Cardiac muscle cell (in vitro differentiated cells and primary cell): ENCODE results near the gene MAP2K6. TPM values are rescaled to one million over a fixed set of nuclear protein-coding genes. Genes with fewer than 3 reads are reported as not detected.
"Not testable (repeated sequence)": the region's sequence is repeated elsewhere in the genome, so short reads cannot be mapped to it uniquely, and the experiment has no call there.

Experiments
- DNase-seq, 2 donors: peaks; one replicate each; pipeline versions ENCODE4 v3.0.0 to v3.0.0-alpha.2; 2010 to 2017; ENCODE audit warnings: low read depth in 1 of 2, low spot score in 1 of 2
- H3K27ac ChIP-seq: fragments of 200-600 bp; sonication (generic); 2 replicates; pipeline ENCODE4 v1.5.1; 2016
- H3K27me3 ChIP-seq: fragments of 200-600 bp; sonication (generic); 2 replicates; pipeline ENCODE4 v1.6.0; 2016; ENCODE audit warnings: control low read depth
- H3K36me3 ChIP-seq: fragments of 200-600 bp; sonication (generic); 2 replicates; pipeline ENCODE4 v1.5.1; 2016; ENCODE audit warnings: control low read depth
- H3K4me1 ChIP-seq: fragments of 200-600 bp; sonication (generic); 2 replicates; pipeline ENCODE4 v1.8.1; 2017; ENCODE audit warnings: low read depth, mild to moderate bottlenecking, mixed run types
- H3K4me3 ChIP-seq: fragments of 200-600 bp; sonication (generic); 2 replicates; pipeline ENCODE4 v1.5.1; 2016; ENCODE audit warnings: mild to moderate bottlenecking
- H3K9me3 ChIP-seq: fragments of 200-600 bp; sonication (generic); 2 replicates; pipeline ENCODE4 v1.5.1; 2017; ENCODE audit warnings: low read depth, mild to moderate bottlenecking, control low read depth
- polyA plus RNA-seq: library from polyadenylated mRNA; unstranded; fragments of >200 nt; fragmentation: Nextera tagmentation; extraction: Ambion mirVana; gene quantifications from 2 replicates; pipeline ENCODE4 v1.2.1, GENCODE V29; 2016
- total RNA-seq: library from RNA; depleted of rRNA; stranded (reverse); fragments of >200 nt; gene quantifications from 2 replicates; pipeline ENCODE4 v1.2.3, GENCODE V29; 2016
- TF ChIP-seq, protein P1 (sequence below): IDR thresholded peaks from 2 replicates; pipeline ENCODE4 v1.5.1; 2012; ENCODE audit warnings: low read depth, mild to moderate bottlenecking, low read length

MAP2K6 gene
- total and polyA plus RNA-seq, 2 experiments from 2014 or later = 13.1 to 13.2 TPM

DNA sequence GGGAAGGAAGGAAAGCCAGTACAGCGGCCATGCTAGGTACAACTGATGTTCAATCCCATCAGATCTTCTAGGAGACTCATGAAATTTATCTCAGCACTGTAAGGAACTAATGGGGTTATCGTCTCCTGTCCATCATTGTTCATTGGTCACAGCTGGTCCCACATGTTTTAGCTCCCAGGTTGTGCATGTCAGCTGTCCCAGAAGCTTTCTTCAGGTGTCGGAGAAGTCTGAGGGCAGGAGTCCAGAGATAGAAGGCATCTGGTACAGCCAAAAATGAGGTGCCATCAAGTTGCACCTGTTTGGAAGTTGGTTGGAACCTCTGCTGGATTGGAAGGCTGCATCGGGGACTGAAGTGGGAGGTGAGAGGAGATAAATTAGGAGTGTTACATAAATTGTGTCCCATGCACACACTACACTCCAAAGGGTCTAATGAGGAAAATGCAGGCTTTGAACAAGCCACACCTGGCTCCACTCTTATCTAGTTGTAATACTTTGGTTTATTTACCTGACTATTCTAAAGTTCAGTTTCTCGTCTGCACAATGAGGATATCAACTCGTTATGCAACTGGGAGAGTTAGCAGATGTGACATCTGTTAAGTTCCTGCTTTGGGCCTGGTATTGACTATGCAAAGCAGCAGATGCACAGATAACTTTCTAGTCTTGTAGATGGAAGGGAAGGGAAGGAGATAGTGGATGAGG is 62.9 kb downstream of the MAP2K6 start:
- Histone ChIP-seq H3K9me3 (no peaks in the 10 kb centered on the region), H3K4me1 (no peaks in the 10 kb centered on the region), H3K27ac (no peak overlapping the region), H3K4me3 (no peak overlapping the region), H3K27me3 (no peaks in the 10 kb centered on the region), H3K36me3 (no peaks in the 10 kb centered on the region)
- TF ChIP-seq, protein P1, sequence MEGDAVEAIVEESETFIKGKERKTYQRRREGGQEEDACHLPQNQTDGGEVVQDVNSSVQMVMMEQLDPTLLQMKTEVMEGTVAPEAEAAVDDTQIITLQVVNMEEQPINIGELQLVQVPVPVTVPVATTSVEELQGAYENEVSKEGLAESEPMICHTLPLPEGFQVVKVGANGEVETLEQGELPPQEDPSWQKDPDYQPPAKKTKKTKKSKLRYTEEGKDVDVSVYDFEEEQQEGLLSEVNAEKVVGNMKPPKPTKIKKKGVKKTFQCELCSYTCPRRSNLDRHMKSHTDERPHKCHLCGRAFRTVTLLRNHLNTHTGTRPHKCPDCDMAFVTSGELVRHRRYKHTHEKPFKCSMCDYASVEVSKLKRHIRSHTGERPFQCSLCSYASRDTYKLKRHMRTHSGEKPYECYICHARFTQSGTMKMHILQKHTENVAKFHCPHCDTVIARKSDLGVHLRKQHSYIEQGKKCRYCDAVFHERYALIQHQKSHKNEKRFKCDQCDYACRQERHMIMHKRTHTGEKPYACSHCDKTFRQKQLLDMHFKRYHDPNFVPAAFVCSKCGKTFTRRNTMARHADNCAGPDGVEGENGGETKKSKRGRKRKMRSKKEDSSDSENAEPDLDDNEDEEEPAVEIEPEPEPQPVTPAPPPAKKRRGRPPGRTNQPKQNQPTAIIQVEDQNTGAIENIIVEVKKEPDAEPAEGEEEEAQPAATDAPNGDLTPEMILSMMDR = no peak
- DNase-seq = no peak

DNA sequence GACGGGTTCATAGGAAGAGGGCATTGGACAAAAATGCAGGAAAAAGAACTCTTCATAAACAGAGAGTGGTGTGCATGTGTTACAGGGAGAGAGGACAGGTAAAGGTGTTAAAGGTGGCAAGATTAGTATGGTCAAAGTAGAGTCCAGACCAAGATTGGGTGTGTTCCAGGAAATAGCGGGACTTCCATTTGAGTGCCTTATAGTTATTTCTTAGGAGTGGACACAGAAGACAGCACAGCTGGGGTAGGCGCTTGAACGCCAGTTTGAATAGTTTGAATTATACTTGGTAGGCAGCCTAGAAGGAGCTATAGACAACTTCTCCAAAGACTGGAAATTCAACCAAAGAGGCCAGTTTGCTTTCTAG is 63.4 kb downstream of the MAP2K6 start:
- Histone ChIP-seq H3K27me3 (no peaks in the 10 kb centered on the region), H3K9me3 (no peaks in the 10 kb centered on the region)
- no peak for DNase-seq

DNA sequence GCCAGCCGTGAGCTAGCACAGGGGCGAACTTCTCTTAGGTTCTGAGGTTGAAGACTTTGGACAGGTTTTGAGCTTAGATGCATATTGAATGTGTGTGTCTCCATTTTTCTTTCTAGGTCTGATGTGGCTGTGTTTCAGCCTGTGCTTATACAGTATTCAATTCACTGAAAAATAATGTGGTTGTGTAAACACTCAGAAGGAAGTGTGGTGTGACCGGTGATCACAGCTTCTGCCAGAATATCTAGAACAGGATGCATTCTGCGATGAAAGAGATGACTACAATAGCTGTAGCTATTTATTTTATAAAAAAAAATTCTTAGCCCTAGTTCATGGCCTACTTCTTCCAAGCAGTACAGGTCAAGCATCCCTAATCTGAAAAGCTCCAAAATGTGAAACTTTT is 64.4 kb downstream of the MAP2K6 start:
- DNase-seq = no peak
- Histone ChIP-seq H3K36me3 (no peaks in the 10 kb centered on the region), H3K27ac (no peak overlapping the region), H3K27me3 (no peaks in the 10 kb centered on the region), H3K4me3 (no peak overlapping the region), H3K9me3 (no peaks in the 10 kb centered on the region), H3K4me1 (no peaks in the 10 kb centered on the region)
- TF ChIP-seq, protein P1 = no peak

More for the DNA sequence above, 63.4 kb downstream of the MAP2K6 start:
- Histone ChIP-seq H3K4me1 (no peaks in the 10 kb centered on the region), H3K4me3 (no peak overlapping the region), H3K27ac (no peak overlapping the region), H3K36me3 (no peaks in the 10 kb centered on the region)
- TF ChIP-seq, protein P1 = no peak

DNA sequence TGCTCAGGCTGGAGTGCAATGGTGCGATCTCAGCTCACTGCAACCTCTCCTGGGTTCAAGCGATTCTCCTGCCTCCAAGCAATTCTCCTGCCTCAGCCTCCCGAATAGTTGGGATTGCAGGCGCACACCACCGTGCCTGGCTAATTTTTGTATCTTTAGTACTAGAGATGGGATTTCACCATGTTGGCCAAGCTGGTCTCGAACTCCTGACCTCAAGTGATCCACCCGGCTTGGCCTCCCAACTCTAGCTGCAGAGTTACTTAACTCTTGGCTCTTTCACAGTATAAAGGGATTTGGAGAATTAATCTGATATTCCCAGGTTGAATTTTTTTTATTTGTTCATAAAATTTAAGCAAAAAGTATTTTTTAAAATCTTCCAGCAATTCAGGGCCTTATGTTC is 65.3 kb downstream of the MAP2K6 start:
- not testable (repeated sequence) for H3K4me3 ChIP-seq, DNase-seq, H3K27me3 ChIP-seq, H3K9me3 ChIP-seq, H3K27ac ChIP-seq, H3K36me3 ChIP-seq, H3K4me1 ChIP-seq

DNA sequence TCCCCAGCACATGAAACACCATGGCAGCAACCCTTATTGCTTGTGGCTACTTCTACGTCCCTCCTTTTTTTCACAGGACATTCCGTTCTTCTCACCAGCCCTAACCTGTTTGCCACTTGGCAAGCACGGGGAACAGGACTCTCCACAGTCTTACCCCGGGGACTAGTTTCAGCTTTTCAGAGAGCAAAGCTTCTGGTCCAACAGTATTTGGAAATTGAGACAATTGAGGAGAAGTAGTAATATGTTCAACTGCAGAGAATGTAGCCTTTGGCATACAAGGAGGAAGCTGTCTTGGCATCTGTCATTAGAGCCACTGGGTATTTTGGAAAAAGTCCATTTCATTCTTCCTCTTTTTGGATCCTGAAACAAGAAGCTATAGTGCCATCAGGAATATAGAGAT is 65.7 kb downstream of the MAP2K6 start:
- H3K4me3 ChIP-seq = no peak overlapping the region
- no peaks in the 10 kb centered on the region for H3K9me3 ChIP-seq
- H3K27ac ChIP-seq = no peak overlapping the region
- no peaks in the 10 kb centered on the region for H3K4me1 ChIP-seq
- H3K27me3 ChIP-seq = no peaks in the 10 kb centered on the region
- TF ChIP-seq, protein P1 = no peak
- no peaks in the 10 kb centered on the region for H3K36me3 ChIP-seq
- no peak for DNase-seq

DNA sequence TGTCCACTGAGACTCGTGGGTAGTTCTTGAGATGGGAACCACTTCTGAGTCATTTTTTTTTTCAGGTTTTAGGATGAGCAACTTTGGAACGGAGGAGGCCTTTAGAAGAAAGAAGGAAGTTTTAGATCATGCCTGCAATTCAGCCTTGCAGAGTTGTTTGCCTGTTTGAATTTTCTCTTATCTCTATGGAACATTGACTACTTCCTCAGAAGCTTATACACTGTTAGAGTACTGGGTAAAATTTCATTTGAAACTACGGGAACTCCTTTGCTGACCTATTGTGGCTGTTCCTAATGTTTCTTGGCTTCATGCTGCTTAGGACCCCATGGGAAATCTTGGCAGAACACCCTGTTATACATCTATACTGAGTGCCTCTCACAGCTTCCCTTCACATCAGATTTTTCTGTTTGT is 70.8 kb downstream of the MAP2K6 start:
- TF ChIP-seq, protein P1 = no peak
- Histone ChIP-seq H3K36me3 (no peaks in the 10 kb centered on the region), H3K4me3 (no peak overlapping the region), H3K4me1 (no peaks in the 10 kb centered on the region), H3K9me3 (no peaks in the 10 kb centered on the region), H3K27me3 (no peaks in the 10 kb centered on the region), H3K27ac (no peak overlapping the region)
- peak in 1 of 2 donors; percentile 25 for DNase-seq
